ACHN (cell line): ENCODE measurements around the gene TRMT112.

Source experiments
- DNase-seq: peaks from one replicate; pipeline ENCODE4 v3.0.0-alpha.2; 2015
- in situ Hi-C: cut with HindIII; loops from 2 replicates; pipeline ENCODE4 v1.10.0; 2017; ENCODE audit warnings: low sequenced_read_pairs, low pct_ligation_motif_present, low pct_unique_long_range_greater_than_20kb

TRMT112 gene

DNA sequence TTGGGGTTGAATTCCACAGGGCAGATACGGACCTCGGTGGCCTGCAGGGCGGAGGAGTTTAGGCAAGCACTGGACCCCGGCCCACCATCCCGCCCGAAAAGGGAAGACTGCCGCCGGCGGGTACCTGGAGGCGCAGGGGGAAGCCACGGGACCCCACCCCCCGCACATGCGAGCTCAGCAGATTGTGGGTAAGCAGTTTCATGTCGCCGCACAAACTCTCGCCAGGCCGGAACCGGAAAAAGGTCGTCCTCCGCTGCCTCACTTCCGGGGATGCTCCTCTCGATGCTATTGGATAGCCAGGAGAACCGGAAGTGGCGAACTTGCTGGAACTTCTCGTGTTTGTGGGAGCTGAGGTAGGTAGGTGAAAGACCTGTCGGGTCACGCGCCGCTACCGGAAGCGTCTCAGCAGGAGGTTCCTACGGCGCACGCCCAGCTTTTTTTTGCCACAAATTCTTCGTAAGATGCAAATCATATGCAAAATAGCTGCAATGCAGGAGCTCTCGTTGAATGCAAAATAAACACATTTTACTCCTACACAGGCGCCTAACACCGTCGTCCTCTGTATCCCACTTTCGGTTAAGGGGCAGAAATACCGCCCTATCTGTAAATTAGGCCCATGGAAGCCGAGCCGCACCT lies at the start of gene TRMT112:
TRMT112 (minus strand) TSS at position 235 of the 636 bp plus-strand sequence; CDS start at position 202, 33 bp downstream.
- in situ Hi-C loops, result no loop called here

DNA sequence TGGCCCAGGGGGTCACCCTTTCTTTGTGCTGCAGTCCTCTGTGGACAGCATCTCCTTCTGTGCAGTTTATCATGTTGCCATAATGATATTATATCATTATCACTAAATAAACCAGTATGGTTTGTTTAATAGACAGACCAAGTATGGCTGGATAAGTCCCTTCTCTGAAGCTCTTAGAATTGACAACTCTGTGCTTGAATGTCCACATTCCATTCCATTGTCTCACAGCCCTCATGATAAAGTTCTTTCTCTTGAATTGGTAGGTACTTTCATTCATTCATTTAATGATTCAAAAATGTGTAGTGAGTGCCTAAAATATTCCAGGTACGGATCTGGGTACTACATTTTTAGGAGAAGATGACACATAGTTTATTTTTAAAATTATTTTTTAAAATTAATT lies 49.4 kb upstream of the TRMT112 start:
- in situ Hi-C loops, result no loop called here
- no peak for DNase-seq

More for the DNA sequence above, at the start of gene TRMT112:
- peak; percentile 97 for DNase-seq

DNA sequence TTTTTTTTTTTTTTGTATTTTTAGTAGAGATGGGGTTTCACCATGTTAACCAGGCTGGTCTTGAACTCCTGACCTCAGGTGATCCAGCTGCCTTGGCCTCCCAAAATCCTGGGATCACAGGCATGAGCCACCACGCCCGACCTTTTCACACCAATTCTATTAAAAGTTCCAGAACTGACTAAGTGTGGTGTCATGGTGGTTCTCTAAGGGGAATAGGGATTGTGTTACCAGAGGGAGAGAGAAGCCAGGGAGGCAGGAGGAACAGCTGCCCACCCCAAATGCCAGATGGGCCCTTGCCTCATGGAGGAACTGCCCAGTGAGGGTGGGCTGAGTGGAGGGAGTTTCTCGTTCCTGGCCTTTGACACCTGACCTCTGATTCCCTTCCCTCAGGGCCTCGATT lies 47.6 kb upstream of the TRMT112 start:
- DNase-seq, result no peak
- in situ Hi-C loops, result no loop called here

- in situ Hi-C loops, result no loop called here
- DNase-seq, result no peak
Observed at GRCh38 chr11:64364435-64364834, 47.1 kb upstream of the TRMT112 start.

- in situ Hi-C loops, result no loop called here
- DNase-seq, result no peak
Observed at GRCh38 chr11:64362339-64362738, 45.0 kb upstream of the TRMT112 start.

DNA sequence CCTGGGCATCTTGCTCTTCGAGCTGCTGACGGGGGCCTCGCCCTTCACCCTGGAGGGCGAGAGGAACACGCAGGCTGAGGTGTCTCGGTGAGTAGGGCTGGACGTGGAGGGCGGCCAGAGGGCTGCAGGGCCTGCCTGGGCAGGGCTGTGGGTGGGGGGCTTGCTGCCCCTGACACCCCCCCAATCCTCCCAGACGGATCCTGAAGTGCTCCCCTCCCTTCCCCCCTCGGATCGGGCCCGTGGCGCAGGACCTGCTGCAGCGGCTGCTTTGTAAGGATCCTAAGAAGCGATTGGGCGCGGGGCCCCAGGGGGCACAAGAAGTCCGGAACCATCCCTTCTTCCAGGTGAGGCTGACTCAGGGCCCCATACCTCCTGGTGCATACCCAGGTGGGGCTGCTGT lies 44.3 kb upstream of the TRMT112 start:
- in situ Hi-C loops, result no loop called here
- DNase-seq, result no peak

DNA sequence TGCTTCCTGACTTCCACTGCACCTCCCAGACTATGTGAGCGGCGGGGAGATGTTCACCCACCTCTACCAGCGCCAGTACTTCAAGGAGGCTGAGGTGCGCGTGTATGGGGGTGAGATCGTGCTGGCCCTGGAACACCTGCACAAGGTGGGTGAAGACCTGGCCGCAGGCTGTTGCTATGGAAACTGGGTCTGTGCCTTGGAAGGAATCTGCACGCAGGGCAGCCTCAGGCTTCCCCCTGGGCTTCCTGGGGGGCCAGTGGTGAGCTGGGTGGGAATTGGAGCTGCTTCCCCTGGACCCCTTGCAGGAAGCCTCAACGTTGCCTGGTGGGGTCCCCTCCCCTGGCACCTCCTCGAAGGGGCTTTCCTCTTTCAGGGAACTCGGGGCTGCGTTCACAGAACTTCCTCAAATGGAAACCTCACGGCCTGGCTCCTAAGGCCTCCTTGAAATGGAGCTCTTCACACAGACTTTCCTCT lies 43.1 kb upstream of the TRMT112 start:
- no peak for DNase-seq
- in situ Hi-C loops, result no loop called here

GRCh38 chr11:64359712-64360445 lies 42.5 kb upstream of the TRMT112 start:
- DNase-seq, result no peak
- in situ Hi-C loops, result no loop called here

- in situ Hi-C loops, result no loop called here
- DNase-seq, result peak; percentile 68
Observed at GRCh38 chr11:64358907-64359711, 41.8 kb upstream of the TRMT112 start, which contains the start of gene RPS6KA4. Gene RPS6KA4 (plus strand): TSS chr11:64359162. CDS start chr11:64359236, 74 bp downstream.

GRCh38 chr11:64358536-64358906 lies 41.2 kb upstream of the TRMT112 start:
- in situ Hi-C loops, result no loop called here
- no peak for DNase-seq

DNA sequence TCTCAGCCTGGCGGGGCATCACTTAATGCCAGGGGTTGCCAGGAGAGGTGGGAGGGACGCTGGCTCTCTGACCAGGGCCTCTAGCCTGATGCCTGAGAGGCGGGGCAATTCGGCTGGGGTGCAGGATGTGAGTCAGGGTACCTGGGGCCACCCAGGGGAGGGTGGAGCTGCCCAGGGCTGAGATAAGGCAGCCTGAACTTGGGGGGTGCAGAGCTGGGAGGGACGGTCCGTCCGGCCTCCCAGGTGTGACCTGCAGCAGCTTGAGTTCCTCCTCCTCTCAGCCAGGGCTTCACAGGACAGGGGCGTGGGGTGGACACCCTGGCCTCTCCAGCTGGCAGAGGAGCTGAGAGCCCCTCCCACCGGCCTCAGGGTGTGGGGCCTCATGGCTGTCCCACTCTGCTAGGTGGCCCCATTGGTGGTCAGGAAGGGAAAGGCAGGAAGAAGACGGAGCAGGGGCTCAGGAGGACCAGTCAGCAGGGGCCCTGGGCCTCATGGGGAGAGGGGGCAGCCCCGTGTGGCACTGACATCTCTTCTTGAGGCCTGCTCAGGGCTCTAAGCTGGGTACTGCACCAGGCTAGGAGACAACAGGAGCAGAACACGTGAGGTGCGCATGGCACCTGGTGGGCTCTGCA lies 40.7 kb upstream of the TRMT112 start:
- in situ Hi-C loops, result no loop called here

GRCh38 chr11:64357446-64357845 lies 40.1 kb upstream of the TRMT112 start:
- in situ Hi-C loops, result no loop called here
- no peak for DNase-seq

More for the DNA sequence above, 40.7 kb upstream of the TRMT112 start:
- DNase-seq, result peak; percentile 61

DNA sequence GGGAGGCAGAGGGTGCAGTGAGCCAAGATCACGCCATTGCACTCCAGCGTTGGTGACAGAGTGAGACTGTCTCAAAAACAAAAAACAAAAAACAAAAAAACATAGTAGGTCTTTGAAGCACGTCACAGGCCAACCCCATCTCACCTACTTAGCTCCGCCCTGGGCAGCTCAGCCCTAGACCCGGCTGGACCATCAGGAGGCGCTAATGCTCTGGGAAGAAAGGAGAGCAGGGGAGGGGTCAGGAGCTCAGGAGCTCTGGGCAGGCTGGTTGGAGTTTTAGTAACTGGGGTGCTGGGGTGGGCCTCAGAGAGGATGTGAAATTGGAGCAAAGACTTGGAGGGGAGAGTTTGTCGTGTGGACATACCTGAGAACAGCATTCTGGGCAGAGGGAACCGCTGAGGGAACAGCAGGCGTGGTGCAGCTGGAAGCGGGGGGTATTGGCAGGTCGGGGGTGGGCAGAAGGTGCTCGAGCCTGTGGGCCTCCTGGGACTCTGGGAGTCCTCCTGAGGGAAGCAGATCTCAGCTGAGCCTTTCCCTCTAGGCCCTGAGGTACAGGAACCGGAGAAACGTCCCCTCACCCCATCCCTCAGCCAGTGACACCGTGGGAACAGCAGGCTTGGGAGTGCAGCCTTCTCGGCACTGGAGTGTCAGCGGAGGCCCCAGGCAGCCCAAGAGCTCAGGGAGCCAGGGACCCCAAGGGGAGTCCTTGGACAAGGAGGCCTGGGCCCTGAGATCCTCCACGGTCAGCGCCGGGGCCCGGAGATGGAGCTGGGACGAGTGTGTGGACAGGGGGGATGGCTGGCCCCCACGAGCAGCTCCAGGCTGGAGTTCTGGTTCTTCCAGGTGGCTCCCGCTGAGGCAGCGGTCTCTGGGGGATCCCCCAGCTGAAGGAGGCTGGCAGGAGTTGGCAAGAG lies 39.4 kb upstream of the TRMT112 start:
- in situ Hi-C loops, result no loop called here
- peak; percentile 71 for DNase-seq

DNA sequence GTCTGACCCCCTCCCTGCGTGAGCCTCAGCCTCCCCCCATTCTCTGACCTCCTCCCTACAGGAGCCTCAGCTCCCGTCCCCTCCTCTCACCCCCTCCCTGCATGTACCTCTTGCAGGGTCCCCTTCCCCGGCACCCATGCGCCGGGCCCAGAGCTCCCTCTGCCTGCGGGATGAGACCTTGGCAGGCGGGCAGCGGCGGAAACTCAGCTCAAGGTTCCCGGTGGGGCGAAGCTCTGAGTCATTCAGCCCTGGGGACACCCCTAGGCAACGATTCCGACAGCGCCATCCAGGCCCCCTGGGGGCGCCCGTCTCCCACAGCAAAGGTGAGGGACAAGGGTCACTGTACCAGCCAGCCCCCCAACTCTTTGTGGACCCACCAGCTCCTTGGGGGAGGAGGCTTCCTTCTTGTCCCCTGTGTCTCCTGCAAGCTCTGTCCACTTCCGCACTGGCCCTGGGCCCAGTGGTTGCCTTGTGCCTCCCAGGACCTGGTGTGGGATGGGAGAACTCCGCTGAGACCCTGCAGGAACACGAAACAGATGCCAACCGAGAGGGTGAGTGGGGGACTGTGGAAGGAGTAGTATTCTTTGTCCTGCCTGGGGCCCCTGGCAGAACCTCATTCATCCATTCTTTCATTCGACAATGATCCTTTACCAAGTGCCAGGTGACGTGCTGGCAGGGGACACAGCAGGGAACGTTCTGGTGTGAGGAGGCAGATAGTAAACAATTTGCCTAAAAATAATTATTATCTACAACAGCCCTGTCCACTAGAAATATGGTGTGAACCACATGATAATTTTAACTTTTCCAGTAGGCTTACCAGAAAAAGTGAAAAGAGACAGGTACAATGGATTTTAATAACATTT lies 38.0 kb upstream of the TRMT112 start:
- peak; percentile 86 for DNase-seq
- in situ Hi-C loops, result no loop called here

- in situ Hi-C loops, result no loop called here
- no peak for DNase-seq
Observed at GRCh38 chr11:64353715-64354506, 36.6 kb upstream of the TRMT112 start.

DNA sequence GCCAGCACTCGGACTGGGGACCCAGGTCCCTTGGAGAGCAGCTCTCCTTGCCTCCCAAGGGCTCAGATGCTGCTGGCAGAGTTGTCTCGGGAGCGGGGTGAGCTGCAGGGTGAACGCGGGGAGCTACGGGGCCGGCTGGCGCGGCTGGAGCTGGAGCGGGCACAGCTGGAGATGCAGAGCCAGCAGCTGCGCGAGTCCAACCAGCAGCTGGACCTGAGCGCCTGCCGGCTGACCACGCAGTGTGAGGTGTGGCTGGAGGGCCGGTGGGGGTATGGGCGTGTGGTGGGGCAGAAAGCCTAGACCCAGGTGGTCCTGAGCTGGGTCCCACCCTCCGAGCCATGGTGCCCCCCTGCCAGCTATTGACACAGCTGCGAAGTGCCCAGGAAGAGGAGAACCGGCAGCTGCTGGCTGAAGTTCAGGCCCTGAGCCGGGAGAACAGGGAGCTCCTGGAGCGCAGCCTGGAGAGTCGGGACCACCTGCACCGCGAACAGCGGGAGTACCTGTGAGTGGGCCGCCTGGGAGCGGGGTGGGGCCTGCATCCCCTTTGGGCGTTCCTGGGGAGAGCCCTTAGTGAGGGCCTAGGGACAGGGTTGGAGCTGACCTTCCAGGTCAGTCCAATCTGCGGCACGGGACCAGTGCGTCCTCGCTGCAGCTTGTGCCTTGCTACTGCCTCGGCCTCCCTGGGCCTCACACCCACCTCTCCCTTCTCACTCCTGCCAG lies 35.8 kb upstream of the TRMT112 start:
- in situ Hi-C loops, result no loop called here
- no peak for DNase-seq
